GM18508 (cell line): ENCODE results near the gene NBPF4.
"Not testable (repeated sequence)": the region's sequence is repeated elsewhere in the genome, so short reads cannot be mapped to it uniquely, and the experiment has no call there.

Experiments
- ATAC-seq: cut with Tn5 transposase; IDR thresholded peaks from one replicate; pipeline ENCODE4 v1.9.1; 2021; ENCODE audit warnings: moderate number of reproducible peaks; ENCODE audit not compliant: insufficient read depth, unreplicated experiment

The NBPF4 gene

GRCh38 chr1:108214641-108215465 is 29.0 kb downstream of the NBPF4 start:
- peak; percentile 77 for ATAC-seq

DNA sequence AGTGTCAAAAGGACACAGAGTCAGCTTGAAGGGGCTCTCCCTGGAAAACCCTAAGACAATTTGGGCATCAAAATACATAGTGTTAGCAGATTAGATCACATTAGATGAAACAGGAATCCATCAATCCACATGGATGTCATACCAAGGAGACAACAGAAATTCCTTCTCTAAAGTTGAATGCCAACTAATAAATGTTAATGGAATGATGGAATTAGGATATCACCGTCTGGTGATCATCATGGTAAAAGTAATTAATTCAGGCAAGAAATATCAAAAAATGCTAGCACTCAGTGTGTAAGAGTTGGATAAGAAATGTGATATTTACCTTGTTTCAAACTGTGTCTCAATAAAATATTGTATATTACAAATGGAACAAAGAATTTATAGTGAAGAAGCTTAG is 32.9 kb downstream of the NBPF4 start:
- no peak for ATAC-seq

DNA sequence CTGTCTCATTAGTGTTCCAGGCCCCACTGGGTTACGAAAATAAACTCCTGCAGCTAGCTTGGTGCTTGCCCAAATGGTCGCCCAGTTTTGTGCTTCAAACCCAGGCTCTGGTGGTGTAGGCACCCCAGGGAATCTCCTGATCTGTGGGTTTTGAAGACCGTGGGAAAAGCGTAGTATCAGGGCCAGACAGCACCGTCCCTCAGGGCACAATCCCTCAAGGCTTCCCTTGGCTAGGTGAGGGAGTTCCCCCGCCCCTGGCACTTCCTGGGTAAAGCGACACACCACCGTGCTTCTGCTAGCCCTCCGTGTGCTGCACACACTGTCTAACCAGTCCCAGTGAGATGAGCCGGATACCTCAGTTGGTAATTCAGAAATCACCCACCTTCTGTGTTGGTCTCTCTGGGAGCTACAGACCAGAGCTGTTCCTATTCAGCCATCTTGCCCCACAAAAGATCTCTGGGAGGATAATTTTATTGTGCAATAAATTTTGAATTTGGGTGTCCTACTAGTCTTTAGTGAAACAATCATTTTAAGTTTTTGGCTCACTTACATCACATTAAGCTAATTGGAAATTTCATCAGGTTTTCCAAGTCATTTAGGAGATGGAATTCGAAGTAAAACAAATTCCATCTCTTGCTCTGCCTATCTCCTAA is 34.3 kb downstream of the NBPF4 start:
- ATAC-seq, result no peak

- no peak for ATAC-seq
These were observed 35.0 kb downstream of the NBPF4 start for GRCh38 chr1:108208724-108209446.

GRCh38 chr1:108203582-108203981 is 40.3 kb downstream of the NBPF4 start:
- not testable (repeated sequence) for ATAC-seq

- no peak for ATAC-seq
These were observed 42.2 kb downstream of the NBPF4 start for GRCh38 chr1:108201687-108202086.

DNA sequence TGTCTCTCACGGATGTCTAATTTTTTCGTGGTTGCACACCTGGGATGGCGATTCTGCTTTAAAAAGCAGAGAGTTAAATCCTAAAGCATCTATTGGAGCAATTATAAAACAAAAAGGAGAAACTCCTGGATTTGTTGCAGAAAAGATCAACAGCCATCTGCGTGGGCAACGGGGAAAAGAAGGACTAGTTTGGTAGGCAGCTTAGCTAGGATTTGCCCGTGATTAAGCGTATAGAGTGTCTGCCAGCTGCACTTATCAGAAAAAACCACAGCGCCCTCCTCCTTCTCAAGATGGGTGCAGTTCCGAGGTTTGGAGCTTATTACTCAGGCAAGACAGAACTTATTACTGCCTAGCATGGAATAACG is 43.2 kb downstream of the NBPF4 start:
- ATAC-seq, result no peak

DNA sequence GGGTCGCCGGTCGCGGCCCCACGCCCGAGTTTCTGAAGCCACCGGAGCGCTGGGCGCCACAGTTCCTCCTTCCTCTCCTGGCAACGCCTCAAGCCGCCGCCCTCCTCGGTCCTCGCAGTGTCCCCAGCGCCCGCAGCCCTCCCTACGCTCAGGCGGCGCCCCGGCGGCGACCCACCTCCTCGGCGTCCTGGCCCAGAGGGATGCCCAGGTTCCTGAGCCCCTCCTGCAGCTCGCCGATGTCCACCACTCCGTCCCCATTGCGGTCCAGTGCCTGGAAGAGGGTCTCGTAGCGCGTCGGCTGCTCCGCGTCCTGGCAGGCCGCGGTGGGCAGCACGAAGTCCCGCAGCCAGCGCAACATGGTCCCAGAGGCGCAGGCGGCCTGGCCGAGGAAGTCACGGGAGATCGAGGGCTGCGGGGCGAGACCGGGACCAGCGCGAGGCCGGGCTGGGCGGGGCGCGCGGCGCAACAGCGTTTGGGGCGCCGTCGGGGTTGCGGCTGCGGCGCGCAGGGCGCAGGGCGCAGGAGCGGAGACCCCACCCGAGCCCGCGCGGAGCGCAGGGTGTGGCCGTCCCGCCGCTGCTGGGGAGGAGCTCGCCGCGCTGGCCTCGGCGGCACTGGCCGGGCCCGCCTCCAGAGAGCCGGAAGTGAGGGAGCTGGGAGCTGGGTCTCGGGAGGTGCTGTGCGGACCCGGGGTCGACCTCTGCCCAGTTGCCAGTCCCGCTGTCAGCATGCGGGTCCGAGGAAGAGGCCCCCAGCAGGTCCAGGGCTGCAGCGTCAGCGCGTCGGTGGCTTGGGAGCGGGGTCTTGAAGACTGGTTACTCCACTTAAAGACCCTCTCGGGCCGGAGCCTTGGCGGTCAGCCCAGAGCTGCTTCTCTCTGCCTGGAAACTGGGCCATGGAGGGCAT is 43.8 kb downstream of the NBPF4 start, which contains the start of gene SLC25A24:
TSS of gene SLC25A24 (minus strand) at position 563 of the 906 bp plus-strand sequence. CDS start at position 358, 205 bp downstream.
- no peak for ATAC-seq

DNA sequence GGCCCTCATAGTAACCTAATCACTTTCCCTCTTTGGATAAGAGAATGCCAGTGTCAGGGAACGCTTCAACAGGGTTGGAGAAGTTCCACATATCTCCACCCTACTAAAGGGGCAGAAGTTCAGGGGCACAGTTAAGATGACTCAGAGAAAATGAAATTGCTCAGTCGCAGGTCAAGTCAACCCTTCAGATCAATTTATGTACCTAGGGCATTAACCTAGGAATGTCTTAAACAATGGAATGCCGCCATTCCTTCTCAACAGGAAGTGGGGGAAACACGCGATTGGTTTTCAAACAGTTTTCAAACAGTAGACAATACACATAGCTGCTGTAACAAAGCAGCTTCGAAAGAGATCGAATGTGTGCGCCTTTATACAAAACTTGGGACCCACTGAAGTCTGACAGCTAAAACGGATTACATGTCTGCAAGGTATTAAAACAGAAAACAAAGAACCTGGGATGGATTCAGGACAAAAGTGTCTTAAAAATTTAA is 44.6 kb downstream of the NBPF4 start:
- ATAC-seq, result no peak

DNA sequence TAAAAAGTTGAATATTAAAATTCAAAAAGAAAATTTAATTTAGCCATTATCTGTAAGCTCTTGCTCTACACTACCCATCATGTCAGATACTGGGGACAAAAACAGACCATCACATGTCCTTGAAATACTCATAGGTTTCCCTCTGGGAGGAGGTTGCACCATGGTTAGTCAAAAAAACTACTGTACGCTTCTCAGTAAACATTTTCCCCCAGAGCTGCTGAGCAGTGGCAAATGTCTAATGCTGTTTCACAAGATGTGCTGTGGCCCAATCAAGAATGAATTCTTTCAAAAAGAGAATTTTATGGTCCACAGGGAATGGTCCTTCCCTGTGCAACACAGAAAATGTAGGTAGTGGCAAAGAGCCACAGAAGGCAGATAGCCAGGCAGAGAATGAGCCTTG is 49.8 kb downstream of the NBPF4 start:
- no peak for ATAC-seq

- ATAC-seq, result no peak
These were observed 50.5 kb downstream of the NBPF4 start for GRCh38 chr1:108193333-108193732.

DNA sequence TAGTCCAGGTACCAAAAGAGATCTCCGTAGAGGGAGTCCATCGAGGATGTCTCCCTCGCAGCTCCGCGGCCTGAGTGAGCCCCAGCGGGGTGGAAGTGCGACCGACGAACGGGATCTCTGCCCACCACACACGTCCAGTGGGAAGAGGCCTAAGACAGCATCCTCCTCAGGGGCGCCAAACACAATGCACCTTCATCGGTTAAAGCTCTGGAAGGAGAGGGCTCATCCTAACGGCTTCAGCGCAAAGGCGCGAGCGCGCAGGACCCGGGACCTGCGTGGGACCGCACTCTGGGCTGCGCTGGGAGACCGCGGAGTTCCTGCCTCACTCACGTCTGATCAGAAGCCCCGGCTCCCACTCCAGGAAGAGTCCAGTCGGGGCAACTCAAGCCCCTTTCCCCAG is 51.3 kb downstream of the NBPF4 start:
- ATAC-seq, result no peak

- ATAC-seq, result no peak
These were observed 53.0 kb downstream of the NBPF4 start for GRCh38 chr1:108190686-108191416.

GRCh38 chr1:108190001-108190634 is 53.8 kb downstream of the NBPF4 start:
- ATAC-seq, result no peak

DNA sequence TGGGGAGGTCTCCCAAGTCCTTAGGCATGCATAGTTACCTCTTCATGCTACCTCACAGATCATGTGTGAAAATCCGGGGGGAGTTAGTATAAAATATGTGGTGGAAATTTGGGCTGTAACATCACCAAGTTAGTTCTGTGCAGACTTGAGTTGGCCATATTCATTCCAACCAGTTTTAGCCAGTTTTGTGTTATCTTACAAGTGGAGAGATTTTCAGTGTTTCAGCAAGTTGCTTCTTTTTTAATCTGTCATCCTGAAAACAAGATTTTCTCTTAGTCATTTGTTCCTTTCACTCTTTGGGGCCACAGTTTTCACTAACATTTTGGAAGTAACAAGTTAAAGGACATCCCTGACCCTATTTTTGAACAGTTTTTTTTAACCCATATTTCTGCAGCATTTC is 55.1 kb downstream of the NBPF4 start:
- no peak for ATAC-seq

- ATAC-seq, result no peak
These were observed 60.7 kb downstream of the NBPF4 start for GRCh38 chr1:108182959-108183700.

- ATAC-seq, result no peak
These were observed 64.9 kb downstream of the NBPF4 start for GRCh38 chr1:108179018-108179417.
